Measurements from ENCODE around the gene NFIA.

Gene NFIA

DNA sequence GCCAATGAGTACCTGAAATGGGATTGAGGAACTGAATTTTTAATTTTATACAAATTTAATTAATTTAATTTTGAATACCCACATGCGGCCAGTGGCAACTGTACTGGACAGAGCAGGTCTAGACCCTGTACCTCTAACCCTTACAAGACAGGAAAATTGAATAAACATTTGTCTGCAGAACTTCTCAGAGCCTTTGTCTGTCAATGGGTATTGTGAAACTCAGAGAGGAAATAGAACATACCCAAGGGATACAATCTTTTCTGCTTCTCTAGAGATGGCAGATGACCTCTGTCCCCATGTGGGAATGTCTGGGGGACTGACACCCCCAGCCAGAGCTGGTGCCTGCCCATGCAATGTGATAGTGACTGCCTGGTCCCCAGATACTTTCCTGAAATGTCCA lies 421.9 kb downstream of the NFIA start:
- no peak overlapping the region for H3K4me3 ChIP-seq (ENCODE audit: low read length, poor library complexity, severe bottlenecking)
- no peaks in the 10 kb centered on the region for H3K4me1 ChIP-seq (ENCODE audit: insufficient read depth, low read length, poor library complexity, severe bottlenecking)
- H2AFZ ChIP-seq (ENCODE audit: low read length) = no peak overlapping the region
- no peaks in the 10 kb centered on the region for H3F3A ChIP-seq (ENCODE audit: low read depth)
- no peak overlapping the region for H3K4me2 ChIP-seq (ENCODE audit: low read depth, low read length, poor library complexity, severe bottlenecking)
- no peaks in the 10 kb centered on the region for H3K27me3 ChIP-seq (ENCODE audit: insufficient read depth, low read length, poor library complexity, severe bottlenecking)
- H3K79me2 ChIP-seq (ENCODE audit: insufficient read depth, low read length) = no peaks in the 10 kb centered on the region
- no peaks in the 10 kb centered on the region for H3K36me3 ChIP-seq (ENCODE audit: insufficient read depth, low read length)
- no peaks in the 10 kb centered on the region for H4K20me1 ChIP-seq (ENCODE audit: insufficient read depth, low read length, poor library complexity, severe bottlenecking)
- H3K9me3 ChIP-seq (ENCODE audit: insufficient read depth, low read depth, low read length) = no peaks in the 10 kb centered on the region
- TF ChIP-seq EZH2phosphoT487 (IDR thresholded peaks at IDR 0.05; ENCODE audit: borderline replicate concordance) (no peak), CTCF (conservative IDR thresholded peaks at IDR 0.05; ENCODE audit: low read length) (no peak)
- no peaks in the 10 kb centered on the region for H3K9me2 ChIP-seq (replicated peaks; ENCODE audit: low read depth, low read length)
- no peak overlapping the region for H3K9ac ChIP-seq (ENCODE audit: low read depth, low read length, poor library complexity, severe bottlenecking)

DNA sequence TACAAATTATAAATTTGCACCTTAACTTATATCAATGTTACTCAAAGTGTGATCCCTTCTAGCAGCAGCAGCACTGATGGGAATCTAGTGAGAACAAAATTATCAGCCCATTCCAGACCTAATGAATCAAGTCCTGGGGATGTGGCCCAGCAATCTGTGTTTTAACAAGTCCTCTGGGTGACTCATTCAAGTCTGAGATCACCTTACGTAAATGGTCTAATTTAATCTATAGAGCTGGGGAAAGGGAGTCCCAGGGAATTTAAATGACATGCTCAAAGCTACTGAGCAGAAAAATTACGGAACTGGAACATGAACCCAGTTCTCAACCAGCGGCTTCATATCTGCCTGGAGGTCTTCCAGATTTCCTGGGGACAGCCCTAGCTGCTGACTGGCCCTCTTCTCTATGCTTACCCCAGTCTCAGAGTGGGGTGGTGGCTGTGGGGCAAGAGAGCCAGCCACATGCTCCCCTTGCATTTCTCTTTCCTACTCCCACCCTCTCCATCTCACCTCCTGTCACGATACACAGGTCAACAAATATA lies 422.6 kb downstream of the NFIA start:
- H3K9ac ChIP-seq (ENCODE audit: low read depth, low read length, poor library complexity, severe bottlenecking) = no peak overlapping the region
- H3K4me2 ChIP-seq (ENCODE audit: low read depth, low read length, poor library complexity, severe bottlenecking) = no peak overlapping the region
- TF ChIP-seq EZH2phosphoT487 (IDR thresholded peaks at IDR 0.05; ENCODE audit: borderline replicate concordance) (no peak), CTCF (conservative IDR thresholded peaks at IDR 0.05; ENCODE audit: low read length) (no peak)
- no peaks in the 10 kb centered on the region for H3K9me2 ChIP-seq (replicated peaks; ENCODE audit: low read depth, low read length)
- no peaks in the 10 kb centered on the region for H3F3A ChIP-seq (ENCODE audit: low read depth)
- no peaks in the 10 kb centered on the region for H3K4me1 ChIP-seq (ENCODE audit: insufficient read depth, low read length, poor library complexity, severe bottlenecking)
- H3K27me3 ChIP-seq (ENCODE audit: insufficient read depth, low read length, poor library complexity, severe bottlenecking) = no peaks in the 10 kb centered on the region
- H4K20me1 ChIP-seq (ENCODE audit: insufficient read depth, low read length, poor library complexity, severe bottlenecking) = no peaks in the 10 kb centered on the region
- no peaks in the 10 kb centered on the region for H3K36me3 ChIP-seq (ENCODE audit: insufficient read depth, low read length)
- H2AFZ ChIP-seq (ENCODE audit: low read length) = no peak overlapping the region
- no peaks in the 10 kb centered on the region for H3K9me3 ChIP-seq (ENCODE audit: insufficient read depth, low read depth, low read length)
- no peaks in the 10 kb centered on the region for H3K79me2 ChIP-seq (ENCODE audit: insufficient read depth, low read length)
- H3K4me3 ChIP-seq (ENCODE audit: low read length, poor library complexity, severe bottlenecking) = no peak overlapping the region

DNA sequence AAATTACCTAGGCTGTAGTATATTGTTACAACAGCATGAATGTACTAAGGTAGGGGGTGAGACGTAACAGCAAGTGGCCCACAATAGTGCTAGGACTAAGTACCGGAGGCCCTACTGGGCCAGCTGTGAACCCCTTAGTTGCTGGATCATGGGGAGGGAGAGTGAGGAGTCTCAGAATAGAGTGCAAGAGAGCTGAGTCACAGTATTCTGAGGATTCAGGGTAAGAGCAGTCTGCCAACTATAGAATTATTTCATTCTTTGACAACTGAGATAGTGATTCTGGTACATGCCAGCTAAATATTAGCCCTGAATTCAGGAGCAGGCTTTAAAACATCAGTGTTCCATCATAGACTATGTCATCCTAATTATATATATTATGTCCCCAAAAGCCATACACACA lies 423.9 kb downstream of the NFIA start:
- Histone ChIP-seq H3K4me3 (ENCODE audit: low read length, poor library complexity, severe bottlenecking) (no peak overlapping the region), H3K9ac (ENCODE audit: low read depth, low read length, poor library complexity, severe bottlenecking) (no peak overlapping the region), H4K20me1 (ENCODE audit: insufficient read depth, low read length, poor library complexity, severe bottlenecking) (no peaks in the 10 kb centered on the region), H3K79me2 (ENCODE audit: insufficient read depth, low read length) (no peaks in the 10 kb centered on the region), H3K4me1 (ENCODE audit: insufficient read depth, low read length, poor library complexity, severe bottlenecking) (no peaks in the 10 kb centered on the region), H3K36me3 (ENCODE audit: insufficient read depth, low read length) (no peaks in the 10 kb centered on the region), H3K9me3 (ENCODE audit: insufficient read depth, low read depth, low read length) (no peaks in the 10 kb centered on the region), H3K27me3 (ENCODE audit: insufficient read depth, low read length, poor library complexity, severe bottlenecking) (no peaks in the 10 kb centered on the region), H3K9me2 (replicated peaks; ENCODE audit: low read depth, low read length) (no peaks in the 10 kb centered on the region), H3F3A (ENCODE audit: low read depth) (no peaks in the 10 kb centered on the region), H3K4me2 (ENCODE audit: low read depth, low read length, poor library complexity, severe bottlenecking) (no peak overlapping the region), H2AFZ (ENCODE audit: low read length) (no peak overlapping the region)
- no peak for TF ChIP-seq CTCF (conservative IDR thresholded peaks at IDR 0.05; ENCODE audit: low read length)

Data from Loucy (cell line).